WTC11 (cell line): ENCODE data around the gene CDH16.

ENCODE experiments used
- CREB1 ChIP-seq: sonication (generic); formaldehyde crosslinking; IDR thresholded peaks from 2 replicates; pipeline ENCODE4 v1.8.0; 2023; ENCODE audit warnings: mild to moderate bottlenecking, missing genetic modification reagents
- CREM ChIP-seq: sonication (generic); formaldehyde crosslinking; IDR thresholded peaks from 2 replicates; pipeline ENCODE4 v1.8.1; 2022; ENCODE audit warnings: mild to moderate bottlenecking, missing genetic modification reagents, moderate library complexity
- CTCF ChIP-seq: fragments of 200-600 bp; IDR thresholded peaks from 2 replicates; pipeline ENCODE4 v1.8.0; 2022; ENCODE audit warnings: antibody characterized with exemption
- E2F4 ChIP-seq: sonication (generic); formaldehyde crosslinking; IDR thresholded peaks from 2 replicates; pipeline ENCODE4 v1.8.1; 2022; ENCODE audit warnings: low read depth, mild to moderate bottlenecking, moderate library complexity, missing genetic modification reagents, borderline replicate concordance
- GRHL2 ChIP-seq: fragments of 250-450 bp; sonication (Bioruptor Pico); IDR thresholded peaks from 2 replicates; pipeline ENCODE4 v1.8.0; 2022; ENCODE audit warnings: mild to moderate bottlenecking, moderate library complexity; ENCODE audit not compliant: insufficient replicate concordance, severe bottlenecking
- NR1H2 ChIP-seq: sonication (generic); formaldehyde crosslinking; IDR thresholded peaks from 2 replicates; pipeline ENCODE4 v1.9.0; 2021; ENCODE audit warnings: mild to moderate bottlenecking, moderate library complexity, missing genetic modification reagents
- TEAD4 ChIP-seq: sonication (generic); formaldehyde crosslinking; IDR thresholded peaks from 2 replicates; pipeline ENCODE4 v1.8.0; 2022; ENCODE audit warnings: mild to moderate bottlenecking, missing genetic modification reagents
- ZNF317 ChIP-seq: sonication (generic); formaldehyde crosslinking; IDR thresholded peaks from 2 replicates; pipeline ENCODE4 v1.8.1; 2023; ENCODE audit warnings: low read depth, mild to moderate bottlenecking, moderate library complexity, missing genetic modification reagents, borderline replicate concordance

- no peak for TF ChIP-seq CTCF
- TF ChIP-seq CREB1 (CRISPR knock-in tag), result no peak
- TF ChIP-seq CREM (CRISPR knock-in tag), result no peak
- no peak for TF ChIP-seq ZNF317 (CRISPR knock-in tag)
- TF ChIP-seq NR1H2 (CRISPR knock-in tag), result no peak
- TF ChIP-seq TEAD4 (CRISPR knock-in tag), result no peak
- TF ChIP-seq GRHL2, result no peak
- no peak for TF ChIP-seq E2F4 (CRISPR knock-in tag)
Measured at GRCh38 chr16:66858740-66859396, 59.8 kb downstream of the CDH16 start.
